ENCODE results near the gene SLC38A11.

The SLC38A11 gene

GRCh38 chr2:164913640-164914350, 41.5 kb downstream of the SLC38A11 start:
- DNase-seq, result no peak

- no peak for DNase-seq
These were observed 42.3 kb downstream of the SLC38A11 start for GRCh38 chr2:164913011-164913410.

GRCh38 chr2:164911832-164912231, 43.5 kb downstream of the SLC38A11 start:
- no peak for DNase-seq

- DNase-seq, result no peak
These were observed 45.0 kb downstream of the SLC38A11 start for GRCh38 chr2:164910101-164910899.

GRCh38 chr2:164906947-164907346, 48.4 kb downstream of the SLC38A11 start:
- no peak for DNase-seq

- no peak for DNase-seq
These were observed 50.0 kb downstream of the SLC38A11 start for GRCh38 chr2:164905307-164905706.

- DNase-seq, result no peak
These were observed 51.4 kb downstream of the SLC38A11 start for GRCh38 chr2:164903951-164904350.

- DNase-seq, result no peak
These were observed 52.1 kb downstream of the SLC38A11 start for GRCh38 chr2:164903204-164903603.

- no peak for DNase-seq
These were observed 56.2 kb downstream of the SLC38A11 start for GRCh38 chr2:164899121-164899520.

GRCh38 chr2:164898475-164898874, 56.9 kb downstream of the SLC38A11 start:
- DNase-seq, result no peak

GRCh38 chr2:164897469-164898260, 57.7 kb downstream of the SLC38A11 start:
- DNase-seq, result no peak

GRCh38 chr2:164896634-164897355, 58.5 kb downstream of the SLC38A11 start:
- no peak for DNase-seq

- no peak for DNase-seq
These were observed 59.1 kb downstream of the SLC38A11 start for GRCh38 chr2:164896226-164896625.

- DNase-seq, result no peak
These were observed 63.9 kb downstream of the SLC38A11 start for GRCh38 chr2:164891460-164891859.

- no peak for DNase-seq
These were observed 64.8 kb downstream of the SLC38A11 start for GRCh38 chr2:164890544-164890943.

- DNase-seq, result no peak
These were observed 66.7 kb downstream of the SLC38A11 start for GRCh38 chr2:164888592-164888991.

GRCh38 chr2:164887434-164888144, 67.7 kb downstream of the SLC38A11 start:
- DNase-seq, result no peak

GRCh38 chr2:164882276-164882675, 73.0 kb downstream of the SLC38A11 start:
- DNase-seq, result no peak

- DNase-seq, result no peak
These were observed 73.8 kb downstream of the SLC38A11 start for GRCh38 chr2:164881524-164881923.

GRCh38 chr2:164879901-164880535, 75.3 kb downstream of the SLC38A11 start:
- DNase-seq, result no peak

GRCh38 chr2:164877927-164878326, 77.4 kb downstream of the SLC38A11 start:
- DNase-seq, result no peak

- DNase-seq, result no peak
These were observed 78.2 kb downstream of the SLC38A11 start for GRCh38 chr2:164877169-164877568.

Measured in activated gamma-delta T cell (primary cell).